HepG2 (cell line): Measurements from ENCODE around the gene LPIN3. TPM values are rescaled to one million over a fixed set of nuclear protein-coding genes. Genes with fewer than 3 reads are reported as not detected.

ENCODE experiments used
- ATAC-seq: fragments of 200-7000 bp; cut with Tn5 transposase; 3 replicates; pipeline ENCODE4 v1.9.1; 2020; ENCODE audit warnings: mild to moderate bottlenecking, moderate library complexity
- BruUV-seq: library from RNA; stranded (reverse); fragments of 400-500 nt; replicated peaks from 2 replicates; lab custom pipeline; 2021; lab: Mats Ljungman, UMichigan
- CTCF ChIA-PET: fragments of 300-600 bp; formaldehyde crosslinking; extraction: SDS; loops from one replicate; lab custom pipeline; 2021; ENCODE audit warnings: low total read pairs, inconsistent platforms, low intra/inter-chr PET ratio; lab: Yijun Ruan, JAX
- POLR2A ChIA-PET: fragments of 350-600 bp; sonication (Branson Sonifier 250); formaldehyde crosslinking; loops from one replicate; lab custom pipeline; 2020; ENCODE audit warnings: antibody characterized with exemption, inconsistent platforms; lab: Yijun Ruan, JAX
- DNase-seq: peaks from one replicate; pipeline ENCODE4 v3.0.0-alpha.2; 2015; ENCODE audit warnings: low spot score
- FAIRE-seq: peaks from 3 replicates; lab custom pipeline; 2011; peaks lifted over from hg19 to GRCh38; lab: Jason Lieb, UNC
- H2AFZ ChIP-seq: one replicate; pipeline ENCODE4 v1.6.1; 2011; ENCODE audit warnings: low read length, inconsistent platforms
- H3K27ac ChIP-seq: fragments of 300-600 bp; 3 replicates; pipeline ENCODE4 v1.8.0; 2011; ENCODE audit warnings: mixed run types, mild to moderate bottlenecking, mixed read lengths, low read length, inconsistent platforms; ENCODE audit not compliant: insufficient read depth; ENCODE audit errors: extremely low read length
- H3K27me3 ChIP-seq, 2 experiments: fragments of 200-600 bp in 1 of 2; 2 replicates in 1 of 2; 3 replicates in 1 of 2; pipeline versions ENCODE4 v1.6.0 to v1.8.0; 2011; ENCODE audit warnings: low read length in 2 of 2, mild to moderate bottlenecking in 2 of 2, moderate library complexity in 2 of 2, inconsistent platforms in 1 of 2; ENCODE audit not compliant: insufficient read depth in 2 of 2, control insufficient read depth in 1 of 2
- H3K36me3 ChIP-seq, 2 experiments: fragments of 200-600 bp in 1 of 2; replicated peaks in 1 of 2; 2 replicates in 1 of 2; 3 replicates in 1 of 2; pipeline versions ENCODE4 v1.5.1 to v1.8.0; 2011; ENCODE audit warnings: low read length in 2 of 2, inconsistent platforms in 1 of 2; ENCODE audit not compliant: insufficient read depth in 2 of 2, control insufficient read depth in 1 of 2
- H3K4me1 ChIP-seq: 2 replicates; pipeline ENCODE4 v1.5.1; 2012; ENCODE audit warnings: low read length, inconsistent platforms; ENCODE audit not compliant: insufficient read depth
- H3K4me2 ChIP-seq: 2 replicates; pipeline ENCODE4 v1.6.0; 2011; ENCODE audit warnings: low read depth, low read length, inconsistent platforms
- H3K4me3 ChIP-seq, 3 experiments: fragments of 200-600 bp in 1 of 3; sonication (generic), shearing (Covaris generic) in 1 of 3; replicated peaks in 1 of 3; 2 replicates each; pipeline ENCODE4 v1.5.1; 2011 to 2016; ENCODE audit warnings: low read length in 3 of 3, inconsistent platforms in 2 of 3, low read depth in 2 of 3, mild to moderate bottlenecking in 2 of 3, control low read depth in 1 of 3, mixed read lengths in 1 of 3; ENCODE audit not compliant: insufficient read depth in 1 of 3
- H3K79me2 ChIP-seq: one replicate; pipeline ENCODE4 v1.6.1; 2011; ENCODE audit warnings: low read length, inconsistent platforms; ENCODE audit not compliant: insufficient read depth
- H3K9ac ChIP-seq: 2 replicates; pipeline ENCODE4 v1.6.0; 2011; ENCODE audit warnings: mild to moderate bottlenecking, low read depth, low read length, inconsistent platforms; ENCODE audit not compliant: insufficient read depth
- H3K9me3 ChIP-seq: 2 replicates; pipeline ENCODE4 v1.5.1; 2012; ENCODE audit warnings: mild to moderate bottlenecking, low read length
- H4K20me1 ChIP-seq: 2 replicates; pipeline ENCODE4 v1.6.0; 2011; ENCODE audit warnings: inconsistent platforms, mild to moderate bottlenecking, low read length, moderate library complexity; ENCODE audit not compliant: insufficient read depth
- ATF7-NPFF ChIP-seq: sonication (generic); formaldehyde crosslinking; IDR thresholded peaks from 2 replicates; pipeline ENCODE4 v1.8.1; 2023; ENCODE audit warnings: mild to moderate bottlenecking, low read depth, missing genetic modification reagents, moderate library complexity
- CEBPB ChIP-seq: IDR thresholded peaks from 2 replicates; pipeline ENCODE4 v1.6.1; 2011; ENCODE audit warnings: low read depth, low read length, improper control_type of control experiment, borderline replicate concordance
- FIP1L1 ChIP-seq: fragments of 200-400 bp; formaldehyde crosslinking; IDR thresholded peaks from 2 replicates; pipeline ENCODE4 v1.6.1; 2018; ENCODE audit warnings: low read depth, mild to moderate bottlenecking, low read length, moderate library complexity, borderline replicate concordance; ENCODE audit not compliant: insufficient read depth
- FOXO4 ChIP-seq: sonication (generic); formaldehyde crosslinking; conservative IDR thresholded peaks from 2 replicates; pipeline ENCODE4 v1.8.1; 2023; ENCODE audit warnings: missing genetic modification reagents
- HNRNPUL1 ChIP-seq: fragments of 200-400 bp; formaldehyde crosslinking; IDR thresholded peaks from 2 replicates; pipeline ENCODE4 v1.6.1; 2017; ENCODE audit warnings: low read depth, mild to moderate bottlenecking, low read length, moderate library complexity
- KLF12 ChIP-seq: sonication (generic); formaldehyde crosslinking; IDR thresholded peaks from 2 replicates; pipeline ENCODE4 v1.4.0; 2020; ENCODE audit warnings: missing genetic modification reagents, borderline replicate concordance
- MTF1 ChIP-seq: sonication (generic); formaldehyde crosslinking; IDR thresholded peaks from 2 replicates; pipeline ENCODE4 v1.5.0; 2020; ENCODE audit warnings: missing genetic modification reagents
- ZBTB42 ChIP-seq: sonication (generic); formaldehyde crosslinking; IDR thresholded peaks from 2 replicates; pipeline ENCODE4 v1.5.0; 2020; ENCODE audit warnings: mild to moderate bottlenecking, missing genetic modification reagents
- ZNF44 ChIP-seq: sonication (generic); formaldehyde crosslinking; IDR thresholded peaks from 2 replicates; pipeline ENCODE4 v1.5.1; 2020; ENCODE audit warnings: mild to moderate bottlenecking, missing genetic modification reagents
- ZNF569 ChIP-seq: sonication (generic); formaldehyde crosslinking; IDR thresholded peaks from 2 replicates; pipeline ENCODE4 v1.5.0; 2020; ENCODE audit warnings: mild to moderate bottlenecking, missing genetic modification reagents, moderate library complexity, borderline replicate concordance
- ZNF816 ChIP-seq: sonication (generic); formaldehyde crosslinking; IDR thresholded peaks from 2 replicates; pipeline ENCODE4 v1.8.0; 2022; ENCODE audit warnings: missing genetic modification reagents, mild to moderate bottlenecking, borderline replicate concordance
- WGBS: methylation state at CpG from one replicate; pipeline ENCODE4 v1.1.6; 2017; ENCODE audit warnings: low lambda C conversion rate; 5-methylcytosine and 5-hydroxymethylcytosine counted together
- in situ Hi-C: cut with HindIII; loops from 2 replicates; pipeline ENCODE4 v1.10.0; 2017; ENCODE audit warnings: low pct_unique_long_range_greater_than_20kb; ENCODE audit not compliant: extremely low pct_ligation_motif_present
- intact Hi-C: fragments of 100-400 bp; cut with micrococcal nuclease; formaldehyde crosslinking; loops from one replicate; pipeline ENCODE4 v1.10.0; 2022; ENCODE audit not compliant: unreplicated experiment
- polyA plus RNA-seq, 8 experiments: library from polyadenylated mRNA; depleted of rRNA in 3 of 8; stranded (reverse) in 7 of 8; unstranded in 1 of 8; fragments of >200 nt; fragmentation: Illumina TruSeq in 4 of 8; extraction: Trizol in 4 of 8; gene quantifications; 2 replicates each; pipeline versions ENCODE4 v1.2.1 to v1.2.3, GENCODE V29; 2011 to 2016; ENCODE audit warnings: low read depth in 4 of 8, missing spikeins in 1 of 8, mixed read lengths in 1 of 8; ENCODE audit not compliant: insufficient read depth in 1 of 8
- total RNA-seq, 5 experiments: library from RNA; depleted of rRNA; stranded (reverse); fragments of >200 nt; fragmentation: Illumina TruSeq; extraction: Trizol; gene quantifications; 2 replicates each; pipeline ENCODE4 v1.2.3, GENCODE V29; 2016; ENCODE audit warnings: low read depth in 1 of 5

Gene LPIN3
- total and polyA plus RNA-seq, 2 of the 13 experiments (the other 11 are each of a cell fraction or from before 2014, with no cell fraction given) = 14.2 to 28.6 TPM

GRCh38 chr20:41308726-41309413, 31.8 kb upstream of the LPIN3 start:
- ChIA-PET CTCF (no interaction called here), POLR2A (interaction anchor here (1.7 kb wide), 1 partner anchor 8 kb away, joined by 4 read pairs; the partner anchor contains the start of gene ZHX3)
- in situ Hi-C loops = no loop called here
- H3K9me3 ChIP-seq = no peaks in the 10 kb centered on the region
- H3K27ac ChIP-seq = peak overlapping the region; percentile 10
- BruUV-seq = no TSS peak
- H2AFZ ChIP-seq = no peak overlapping the region
- H3K36me3 ChIP-seq = no peaks in the 10 kb centered on the region
- WGBS = 57% methylated on average over 3 of the region's 3 CpGs
- H3K79me2 ChIP-seq = peaks cover 2% of the 10 kb centered on the region
- H3K9ac ChIP-seq = no peak overlapping the region
- DNase-seq (no peak), ATAC-seq (no peak), FAIRE-seq (no peak)
- H3K27me3 ChIP-seq = no peaks in the 10 kb centered on the region
- no peak overlapping the region for H3K4me2 ChIP-seq
- H4K20me1 ChIP-seq = no peaks in the 10 kb centered on the region
- peaks cover 14% of the 10 kb centered on the region for H3K4me1 ChIP-seq
- peak; percentile 56 for TF ChIP-seq CEBPB
- no peak for TF ChIP-seq ZNF44 (CRISPR knock-in tag)
- H3K4me3 ChIP-seq = no peak overlapping the region
- intact Hi-C loops = no loop called here

- ChIA-PET CTCF (no interaction called here), POLR2A (no interaction called here)
- in situ Hi-C loops (no loop called here), intact Hi-C loops (no loop called here)
- Histone ChIP-seq H3K9me3 (no peaks in the 10 kb centered on the region), H2AFZ (no peak overlapping the region), H3K4me1 (peaks cover 14% of the 10 kb centered on the region), H3K79me2 (peaks cover 3% of the 10 kb centered on the region), H3K27me3 (no peaks in the 10 kb centered on the region), H3K4me3 (no peak overlapping the region), H3K4me2 (no peak overlapping the region), H4K20me1 (no peaks in the 10 kb centered on the region), H3K9ac (no peak overlapping the region)
- 92% methylated on average over 2 of the region's 2 CpGs for WGBS
- no TSS peak for BruUV-seq
- no peak for ATAC-seq
- no peak for TF ChIP-seq FIP1L1
- no peak for TF ChIP-seq ZNF816 (CRISPR knock-in tag)
- no peak for TF ChIP-seq ZNF569 (CRISPR knock-in tag)
- TF ChIP-seq FOXO4 (CRISPR knock-in tag) = no peak
- TF ChIP-seq HNRNPUL1 = no peak
- no peak for TF ChIP-seq ATF7-NPFF
- TF ChIP-seq KLF12 (CRISPR knock-in tag) = no peak
- TF ChIP-seq ZBTB42 (CRISPR knock-in tag) = no peak
- TF ChIP-seq MTF1 (CRISPR knock-in tag) = no peak
- TF ChIP-seq, all 625 proteins: peak for 0
- Histone ChIP-seq H3K27ac (no peak overlapping the region), H3K36me3 (no peaks in the 10 kb centered on the region)
- DNase-seq (no peak), FAIRE-seq (no peak)
Observed at GRCh38 chr20:41309817-41310216, 30.8 kb upstream of the LPIN3 start.
